ENCODE measurements around the gene SPATA13.

- no peak for TF ChIP-seq CTCF (IDR thresholded peaks at IDR 0.05; ENCODE audit: insufficient read depth, low read length, poor library complexity, severe bottlenecking)
- TF ChIP-seq EZH2phosphoT487 (conservative IDR thresholded peaks at IDR 0.05; ENCODE audit: low read length): no peak
These were observed 93.1 kb downstream of the SPATA13 start for GRCh38 chr13:24253520-24254145.
